Loucy (cell line): ENCODE data around the gene FRMD4A.

Experiments used
- EZH2phosphoT487 ChIP-seq: fragments of 200-600 bp; IDR thresholded peaks from 2 replicates; pipeline ENCODE4 v1.6.1; 2018; ENCODE audit warnings: antibody characterized with exemption, mild to moderate bottlenecking, moderate library complexity, borderline replicate concordance
- TF ChIP-seq, protein P1 (sequence below): fragments of 200-600 bp; sonication (generic); conservative IDR thresholded peaks from 2 replicates; pipeline ENCODE4 v1.5.1; 2014; ENCODE audit warnings: mild to moderate bottlenecking, antibody characterized with exemption, low read length

DNA sequence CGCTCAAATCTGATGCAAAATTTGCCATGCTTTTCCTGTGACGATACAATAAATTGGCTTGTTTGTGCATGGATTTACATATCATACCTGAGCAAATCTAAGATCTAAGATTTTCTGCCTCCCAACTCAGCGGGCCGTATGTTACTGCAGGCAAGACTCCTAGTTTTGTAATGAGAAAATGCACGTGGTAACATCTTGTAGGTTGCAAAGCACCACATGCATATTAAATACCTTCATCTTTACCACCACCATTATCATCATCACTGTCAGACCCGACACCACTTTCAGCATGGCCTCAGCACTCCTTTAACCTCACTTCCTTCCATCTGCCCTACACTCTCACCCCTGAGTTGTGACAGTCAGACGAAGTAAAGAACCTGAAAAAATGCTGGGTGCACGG is 202.2 kb downstream of the FRMD4A start:
- TF ChIP-seq, protein P1, sequence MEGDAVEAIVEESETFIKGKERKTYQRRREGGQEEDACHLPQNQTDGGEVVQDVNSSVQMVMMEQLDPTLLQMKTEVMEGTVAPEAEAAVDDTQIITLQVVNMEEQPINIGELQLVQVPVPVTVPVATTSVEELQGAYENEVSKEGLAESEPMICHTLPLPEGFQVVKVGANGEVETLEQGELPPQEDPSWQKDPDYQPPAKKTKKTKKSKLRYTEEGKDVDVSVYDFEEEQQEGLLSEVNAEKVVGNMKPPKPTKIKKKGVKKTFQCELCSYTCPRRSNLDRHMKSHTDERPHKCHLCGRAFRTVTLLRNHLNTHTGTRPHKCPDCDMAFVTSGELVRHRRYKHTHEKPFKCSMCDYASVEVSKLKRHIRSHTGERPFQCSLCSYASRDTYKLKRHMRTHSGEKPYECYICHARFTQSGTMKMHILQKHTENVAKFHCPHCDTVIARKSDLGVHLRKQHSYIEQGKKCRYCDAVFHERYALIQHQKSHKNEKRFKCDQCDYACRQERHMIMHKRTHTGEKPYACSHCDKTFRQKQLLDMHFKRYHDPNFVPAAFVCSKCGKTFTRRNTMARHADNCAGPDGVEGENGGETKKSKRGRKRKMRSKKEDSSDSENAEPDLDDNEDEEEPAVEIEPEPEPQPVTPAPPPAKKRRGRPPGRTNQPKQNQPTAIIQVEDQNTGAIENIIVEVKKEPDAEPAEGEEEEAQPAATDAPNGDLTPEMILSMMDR = no peak
- no peak for TF ChIP-seq EZH2phosphoT487
